Measurements from ENCODE around the gene PRXL2A.

The PRXL2A gene

GRCh38 chr10:80453056-80453841, 44.9 kb downstream of the PRXL2A start:
- no peak overlapping the region for H3K27ac ChIP-seq (ENCODE audit: low read length)

DNA sequence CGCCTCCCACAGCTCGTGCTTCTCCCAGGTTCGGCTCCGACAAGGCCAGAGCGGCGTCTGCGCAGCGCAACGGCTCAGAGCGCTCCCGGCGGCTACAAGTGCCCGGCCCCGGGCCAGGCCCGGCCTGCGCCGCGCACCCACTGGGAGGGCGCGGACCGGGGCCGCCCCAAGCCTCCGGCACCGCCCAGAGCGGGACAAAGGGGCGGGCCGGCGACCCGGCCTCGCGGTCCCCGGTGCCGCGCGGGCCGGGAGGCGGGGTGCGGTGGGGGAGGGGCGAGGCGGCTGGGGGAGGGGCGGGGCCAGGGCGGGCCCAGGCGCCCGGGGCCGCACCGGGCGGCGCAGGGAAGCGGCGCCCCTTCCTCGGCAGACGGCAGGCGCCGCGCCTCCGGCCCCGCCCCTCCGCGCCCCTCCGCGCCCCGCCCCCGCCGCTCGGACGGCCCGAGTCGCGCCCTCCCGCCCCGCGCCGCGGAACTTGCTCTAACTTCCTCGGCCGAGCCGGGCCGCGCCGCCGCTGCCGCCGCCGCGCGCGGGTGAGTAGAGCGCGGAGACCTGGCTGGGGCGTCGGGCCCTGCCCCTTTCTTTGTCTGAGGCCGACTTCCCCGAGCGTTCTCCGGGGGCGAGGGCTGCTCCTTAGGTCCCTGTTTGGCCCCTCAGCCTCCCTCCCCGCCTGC, 45.6 kb downstream of the PRXL2A start, which contains the start of gene TSPAN14:
Gene TSPAN14 (plus strand): TSS at position 469 of the 671 bp plus-strand sequence. CDS start 34,924 bp downstream, outside the sequence.
- Histone ChIP-seq H3K27me3 (ENCODE audit: control insufficient read depth, insufficient read depth, low read length) (no peaks in the 10 kb centered on the region), H3K4me1 (ENCODE audit: control insufficient read depth, insufficient read depth, low read length) (peaks cover 8% of the 10 kb centered on the region), H3K4me3 (ENCODE audit: low read length) (peak within 1 kb of the TSS; percentile 96), H3K27ac (ENCODE audit: low read length) (no peak within 1 kb of the TSS), H3K36me3 (ENCODE audit: control insufficient read depth, insufficient read depth, low read length) (no peaks in the 10 kb centered on the region; the same call in 1 of the 2 replicates), H3K9me3 (ENCODE audit: control insufficient read depth, insufficient read depth, low read length) (no peaks in the 10 kb centered on the region)
- DNase-seq (ENCODE audit: low read depth, low spot score), result no peak
- no CpG with 5 or more reads among the region's 97 CpGs for WGBS (ENCODE audit: insufficient coverage, insufficient read length)

More at GRCh38 chr10:80453056-80453841, 44.9 kb downstream of the PRXL2A start:
- Histone ChIP-seq H3K9me3 (ENCODE audit: control insufficient read depth, insufficient read depth, low read length) (no peaks in the 10 kb centered on the region), H3K4me3 (ENCODE audit: low read length) (peak overlapping the region; percentile 47; the same call in 1 of the 2 replicates), H3K4me1 (ENCODE audit: control insufficient read depth, insufficient read depth, low read length) (peaks cover 8% of the 10 kb centered on the region; the same call in 1 of the 2 replicates), H3K36me3 (ENCODE audit: control insufficient read depth, insufficient read depth, low read length) (no peaks in the 10 kb centered on the region; the same call in 1 of the 2 replicates), H3K27me3 (ENCODE audit: control insufficient read depth, insufficient read depth, low read length) (no peaks in the 10 kb centered on the region)
- no peak for DNase-seq (ENCODE audit: low read depth, low spot score)
- WGBS (ENCODE audit: insufficient coverage, insufficient read length), result no CpG with 5 or more reads among the region's 23 CpGs

- DNase-seq (ENCODE audit: low read depth, low spot score), result no peak
- Histone ChIP-seq H3K4me1 (ENCODE audit: control insufficient read depth, insufficient read depth, low read length) (peaks cover 16% of the 10 kb centered on the region), H3K36me3 (ENCODE audit: control insufficient read depth, insufficient read depth, low read length) (no peaks in the 10 kb centered on the region; the same call in 1 of the 2 replicates), H3K4me3 (ENCODE audit: low read length) (peak overlapping the region; percentile 96), H3K9me3 (ENCODE audit: control insufficient read depth, insufficient read depth, low read length) (no peaks in the 10 kb centered on the region), H3K27me3 (ENCODE audit: control insufficient read depth, insufficient read depth, low read length) (no peaks in the 10 kb centered on the region), H3K27ac (ENCODE audit: low read length) (no peak overlapping the region)
- no CpG with 5 or more reads among the region's 81 CpGs for WGBS (ENCODE audit: insufficient coverage, insufficient read length)
Measured at GRCh38 chr10:80454513-80455460, 46.4 kb downstream of the PRXL2A start.

- DNase-seq (ENCODE audit: low read depth, low spot score), result no peak
- Histone ChIP-seq H3K9me3 (ENCODE audit: control insufficient read depth, insufficient read depth, low read length) (no peaks in the 10 kb centered on the region), H3K4me3 (ENCODE audit: low read length) (peak overlapping the region; percentile 96; the same call in 1 of the 2 replicates), H3K27ac (ENCODE audit: low read length) (no peak overlapping the region), H3K27me3 (ENCODE audit: control insufficient read depth, insufficient read depth, low read length) (no peaks in the 10 kb centered on the region), H3K4me1 (ENCODE audit: control insufficient read depth, insufficient read depth, low read length) (peaks cover 18% of the 10 kb centered on the region), H3K36me3 (ENCODE audit: control insufficient read depth, insufficient read depth, low read length) (no peaks in the 10 kb centered on the region; the same call in 1 of the 2 replicates)
- WGBS (ENCODE audit: insufficient coverage, insufficient read length), result no CpG with 5 or more reads among the region's 13 CpGs
Measured at GRCh38 chr10:80455461-80456349, 47.4 kb downstream of the PRXL2A start.

GRCh38 chr10:80457554-80458262, 49.4 kb downstream of the PRXL2A start:
- Histone ChIP-seq H3K36me3 (ENCODE audit: control insufficient read depth, insufficient read depth, low read length) (no peaks in the 10 kb centered on the region; the same call in 1 of the 2 replicates), H3K4me3 (ENCODE audit: low read length) (no peak overlapping the region), H3K4me1 (ENCODE audit: control insufficient read depth, insufficient read depth, low read length) (peaks cover 25% of the 10 kb centered on the region), H3K9me3 (ENCODE audit: control insufficient read depth, insufficient read depth, low read length) (no peaks in the 10 kb centered on the region), H3K27ac (ENCODE audit: low read length) (no peak overlapping the region), H3K27me3 (ENCODE audit: control insufficient read depth, insufficient read depth, low read length) (no peaks in the 10 kb centered on the region)
- no CpG with 5 or more reads among the region's 8 CpGs for WGBS (ENCODE audit: insufficient coverage, insufficient read length)
- no peak for DNase-seq (ENCODE audit: low read depth, low spot score)

DNA sequence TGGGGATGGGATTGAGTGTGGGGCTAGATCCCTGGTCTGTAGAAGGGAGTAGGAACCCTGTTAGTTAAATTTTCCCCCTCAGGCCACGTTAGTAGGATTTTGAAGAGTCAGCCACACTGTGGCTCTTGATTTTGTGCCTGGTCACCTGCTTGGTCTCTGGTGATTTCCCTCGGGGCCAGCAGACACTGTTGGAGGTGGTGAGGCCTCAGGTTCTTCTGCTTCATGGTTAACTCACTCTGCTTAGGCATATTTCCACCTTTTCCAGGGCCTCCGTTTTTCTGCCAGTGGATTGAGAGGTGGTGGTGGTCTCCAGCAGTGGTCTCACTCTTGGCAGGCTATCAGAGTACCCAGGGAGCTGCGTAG, 49.9 kb downstream of the PRXL2A start:
- WGBS (ENCODE audit: insufficient coverage, insufficient read length), result no CpG with 5 or more reads among the region's 4 CpGs
- H3K36me3 ChIP-seq (ENCODE audit: control insufficient read depth, insufficient read depth, low read length), result no peaks in the 10 kb centered on the region; the same call in 1 of the 2 replicates
- H3K27ac ChIP-seq (ENCODE audit: low read length), result no peak overlapping the region
- DNase-seq (ENCODE audit: low read depth, low spot score), result no peak
- no peaks in the 10 kb centered on the region for H3K9me3 ChIP-seq (ENCODE audit: control insufficient read depth, insufficient read depth, low read length)
- H3K4me3 ChIP-seq (ENCODE audit: low read length), result no peak overlapping the region
- H3K4me1 ChIP-seq (ENCODE audit: control insufficient read depth, insufficient read depth, low read length), result peaks cover 25% of the 10 kb centered on the region
- H3K27me3 ChIP-seq (ENCODE audit: control insufficient read depth, insufficient read depth, low read length), result no peaks in the 10 kb centered on the region

- H3K9me3 ChIP-seq (ENCODE audit: control insufficient read depth, insufficient read depth, low read length), result no peaks in the 10 kb centered on the region
- no peak overlapping the region for H3K4me3 ChIP-seq (ENCODE audit: low read length)
- no peaks in the 10 kb centered on the region; the same call in 1 of the 2 replicates for H3K36me3 ChIP-seq (ENCODE audit: control insufficient read depth, insufficient read depth, low read length)
- H3K27ac ChIP-seq (ENCODE audit: low read length), result no peak overlapping the region
- no peak for DNase-seq (ENCODE audit: low read depth, low spot score)
- no CpG with 5 or more reads among the region's 6 CpGs for WGBS (ENCODE audit: insufficient coverage, insufficient read length)
- H3K27me3 ChIP-seq (ENCODE audit: control insufficient read depth, insufficient read depth, low read length), result no peaks in the 10 kb centered on the region
- H3K4me1 ChIP-seq (ENCODE audit: control insufficient read depth, insufficient read depth, low read length), result peaks cover 25% of the 10 kb centered on the region
Measured at GRCh38 chr10:80458638-80459037, 50.3 kb downstream of the PRXL2A start.

- no peak overlapping the region for H3K4me3 ChIP-seq (ENCODE audit: low read length)
Measured at GRCh38 chr10:80459047-80459865, 50.9 kb downstream of the PRXL2A start.

More at GRCh38 chr10:80459047-80459865, 50.9 kb downstream of the PRXL2A start:
- H3K4me1 ChIP-seq (ENCODE audit: control insufficient read depth, insufficient read depth, low read length), result peaks cover 30% of the 10 kb centered on the region
- no peaks in the 10 kb centered on the region for H3K9me3 ChIP-seq (ENCODE audit: control insufficient read depth, insufficient read depth, low read length)
- H3K27ac ChIP-seq (ENCODE audit: low read length), result no peak overlapping the region
- no peak for DNase-seq (ENCODE audit: low read depth, low spot score)
- WGBS (ENCODE audit: insufficient coverage, insufficient read length), result no CpG with 5 or more reads among the region's 9 CpGs
- no peaks in the 10 kb centered on the region for H3K27me3 ChIP-seq (ENCODE audit: control insufficient read depth, insufficient read depth, low read length)
- H3K36me3 ChIP-seq (ENCODE audit: control insufficient read depth, insufficient read depth, low read length), result no peaks in the 10 kb centered on the region; the same call in 1 of the 2 replicates
